Neural cell (in vitro differentiated cells): Measurements from ENCODE around the gene NLRP11.
"Not testable (repeated sequence)": the region's sequence is repeated elsewhere in the genome, so short reads cannot be mapped to it uniquely, and the experiment has no call there.

Experiments used
- EP300 ChIP-seq: fragments of 450-650 bp; conservative IDR thresholded peaks from 2 replicates; pipeline ENCODE4 v1.6.1; 2014; ENCODE audit warnings: antibody characterized with exemption, mild to moderate bottlenecking, moderate library complexity; ENCODE audit not compliant: poor library complexity, severe bottlenecking
- EZH2 ChIP-seq: fragments of 200-600, 300-800 bp; shearing (Covaris generic), sonication (generic); IDR thresholded peaks from 2 replicates; pipeline ENCODE4 v1.6.1; 2014; ENCODE audit warnings: antibody characterized with exemption, low read length, borderline replicate concordance, mild to moderate bottlenecking; ENCODE audit not compliant: insufficient read depth, poor library complexity, severe bottlenecking
- MXI1 ChIP-seq: fragments of 450-650 bp; conservative IDR thresholded peaks from 2 replicates; pipeline ENCODE4 v1.6.1; 2014; ENCODE audit warnings: antibody characterized with exemption, mild to moderate bottlenecking; ENCODE audit not compliant: poor library complexity, severe bottlenecking
- POLR2AphosphoS5 ChIP-seq: IDR thresholded peaks from 2 replicates; pipeline ENCODE4 v1.6.1; 2012
- RAD21 ChIP-seq: fragments of 450-650 bp; conservative IDR thresholded peaks from 2 replicates; pipeline ENCODE4 v1.6.1; 2014; ENCODE audit warnings: antibody characterized with exemption, mild to moderate bottlenecking, moderate library complexity
- SMC3 ChIP-seq: fragments of 450-650 bp; conservative IDR thresholded peaks from 2 replicates; pipeline ENCODE4 v1.6.1; 2014; ENCODE audit warnings: antibody characterized with exemption, mild to moderate bottlenecking, moderate library complexity; ENCODE audit not compliant: poor library complexity
- TAF1 ChIP-seq: IDR thresholded peaks from 2 replicates; pipeline ENCODE4 v1.6.1; 2012; ENCODE audit warnings: low read depth
- TF ChIP-seq, protein P1 (sequence below): fragments of 450-650 bp; IDR thresholded peaks from 2 replicates; pipeline ENCODE4 v1.5.1; 2014; ENCODE audit warnings: antibody characterized with exemption, mild to moderate bottlenecking, moderate library complexity; ENCODE audit not compliant: poor library complexity, severe bottlenecking
- TF ChIP-seq, protein P2 (sequence below): IDR thresholded peaks from 2 replicates; pipeline ENCODE4 v1.6.1; 2012; ENCODE audit warnings: borderline replicate concordance

DNA sequence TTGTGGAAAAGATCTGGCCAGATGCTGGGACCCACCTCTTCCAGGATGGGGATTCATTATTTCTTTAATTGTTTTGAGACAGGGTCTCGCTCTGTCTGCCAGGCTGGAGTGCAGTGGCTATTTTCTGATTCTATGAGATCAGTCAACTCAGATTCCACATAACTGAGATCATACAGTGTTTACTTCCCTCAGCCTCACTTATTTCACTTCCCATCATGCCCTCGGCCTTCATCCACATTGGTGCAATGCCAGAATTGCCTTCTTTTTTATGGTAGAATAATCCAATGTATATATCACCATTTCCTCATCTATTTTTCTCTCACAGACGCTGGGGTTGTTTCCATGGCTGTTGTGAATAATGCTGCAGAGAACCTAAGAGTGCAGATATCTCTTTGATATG lies 62.2 kb downstream of the NLRP11 start:
- TF ChIP-seq, protein P1, sequence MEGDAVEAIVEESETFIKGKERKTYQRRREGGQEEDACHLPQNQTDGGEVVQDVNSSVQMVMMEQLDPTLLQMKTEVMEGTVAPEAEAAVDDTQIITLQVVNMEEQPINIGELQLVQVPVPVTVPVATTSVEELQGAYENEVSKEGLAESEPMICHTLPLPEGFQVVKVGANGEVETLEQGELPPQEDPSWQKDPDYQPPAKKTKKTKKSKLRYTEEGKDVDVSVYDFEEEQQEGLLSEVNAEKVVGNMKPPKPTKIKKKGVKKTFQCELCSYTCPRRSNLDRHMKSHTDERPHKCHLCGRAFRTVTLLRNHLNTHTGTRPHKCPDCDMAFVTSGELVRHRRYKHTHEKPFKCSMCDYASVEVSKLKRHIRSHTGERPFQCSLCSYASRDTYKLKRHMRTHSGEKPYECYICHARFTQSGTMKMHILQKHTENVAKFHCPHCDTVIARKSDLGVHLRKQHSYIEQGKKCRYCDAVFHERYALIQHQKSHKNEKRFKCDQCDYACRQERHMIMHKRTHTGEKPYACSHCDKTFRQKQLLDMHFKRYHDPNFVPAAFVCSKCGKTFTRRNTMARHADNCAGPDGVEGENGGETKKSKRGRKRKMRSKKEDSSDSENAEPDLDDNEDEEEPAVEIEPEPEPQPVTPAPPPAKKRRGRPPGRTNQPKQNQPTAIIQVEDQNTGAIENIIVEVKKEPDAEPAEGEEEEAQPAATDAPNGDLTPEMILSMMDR, result not testable (repeated sequence)
- not testable (repeated sequence) for TF ChIP-seq EZH2, RAD21, EP300, MXI1, TAF1, POLR2AphosphoS5, SMC3
- TF ChIP-seq, protein P2, sequence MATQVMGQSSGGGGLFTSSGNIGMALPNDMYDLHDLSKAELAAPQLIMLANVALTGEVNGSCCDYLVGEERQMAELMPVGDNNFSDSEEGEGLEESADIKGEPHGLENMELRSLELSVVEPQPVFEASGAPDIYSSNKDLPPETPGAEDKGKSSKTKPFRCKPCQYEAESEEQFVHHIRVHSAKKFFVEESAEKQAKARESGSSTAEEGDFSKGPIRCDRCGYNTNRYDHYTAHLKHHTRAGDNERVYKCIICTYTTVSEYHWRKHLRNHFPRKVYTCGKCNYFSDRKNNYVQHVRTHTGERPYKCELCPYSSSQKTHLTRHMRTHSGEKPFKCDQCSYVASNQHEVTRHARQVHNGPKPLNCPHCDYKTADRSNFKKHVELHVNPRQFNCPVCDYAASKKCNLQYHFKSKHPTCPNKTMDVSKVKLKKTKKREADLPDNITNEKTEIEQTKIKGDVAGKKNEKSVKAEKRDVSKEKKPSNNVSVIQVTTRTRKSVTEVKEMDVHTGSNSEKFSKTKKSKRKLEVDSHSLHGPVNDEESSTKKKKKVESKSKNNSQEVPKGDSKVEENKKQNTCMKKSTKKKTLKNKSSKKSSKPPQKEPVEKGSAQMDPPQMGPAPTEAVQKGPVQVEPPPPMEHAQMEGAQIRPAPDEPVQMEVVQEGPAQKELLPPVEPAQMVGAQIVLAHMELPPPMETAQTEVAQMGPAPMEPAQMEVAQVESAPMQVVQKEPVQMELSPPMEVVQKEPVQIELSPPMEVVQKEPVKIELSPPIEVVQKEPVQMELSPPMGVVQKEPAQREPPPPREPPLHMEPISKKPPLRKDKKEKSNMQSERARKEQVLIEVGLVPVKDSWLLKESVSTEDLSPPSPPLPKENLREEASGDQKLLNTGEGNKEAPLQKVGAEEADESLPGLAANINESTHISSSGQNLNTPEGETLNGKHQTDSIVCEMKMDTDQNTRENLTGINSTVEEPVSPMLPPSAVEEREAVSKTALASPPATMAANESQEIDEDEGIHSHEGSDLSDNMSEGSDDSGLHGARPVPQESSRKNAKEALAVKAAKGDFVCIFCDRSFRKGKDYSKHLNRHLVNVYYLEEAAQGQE, result not testable (repeated sequence)
